Subcutaneous adipose tissue (tissue), 4 donors: Measurements from ENCODE around the gene CDKL5. TPM values are rescaled to one million over a fixed set of nuclear protein-coding genes. Genes with fewer than 3 reads are reported as not detected.

ENCODE experiments used
- CTCF ChIP-seq: fragments of 450-650 bp; IDR thresholded peaks from one replicate; pipeline ENCODE4 v1.5.1; 2016; ENCODE audit warnings: low read depth, mild to moderate bottlenecking, control low read depth, antibody characterized with exemption, moderate library complexity
- total RNA-seq, 4 donors: library from RNA; depleted of rRNA; stranded (reverse); fragments of >200 nt; gene quantifications; one replicate each; pipeline ENCODE4 v1.1.0, GENCODE V29; 2016

The CDKL5 gene
- total RNA-seq, 4 donors from 2014 or later = 4.6 to 6.2 (median 5.4) TPM

GRCh38 chrX:18582910-18583493 lies 157.6 kb downstream of the CDKL5 start:
- TF ChIP-seq CTCF = no peak

- TF ChIP-seq CTCF = no peak
These were observed 166.4 kb downstream of the CDKL5 start for GRCh38 chrX:18591834-18592233.

GRCh38 chrX:18594079-18594478 lies 168.7 kb downstream of the CDKL5 start:
- TF ChIP-seq CTCF = no peak

GRCh38 chrX:18596096-18596495 lies 170.7 kb downstream of the CDKL5 start:
- TF ChIP-seq CTCF = no peak

- no peak for TF ChIP-seq CTCF
These were observed 173.0 kb downstream of the CDKL5 start for GRCh38 chrX:18598413-18598812.

GRCh38 chrX:18607966-18608365 lies 182.6 kb downstream of the CDKL5 start:
- TF ChIP-seq CTCF = no peak

GRCh38 chrX:18613930-18614639 lies 188.7 kb downstream of the CDKL5 start:
- no peak for TF ChIP-seq CTCF
